Heart left ventricle (tissue), 16 donors: Measurements from ENCODE around the gene CTNND2. TPM values are rescaled to one million over a fixed set of nuclear protein-coding genes. Genes with fewer than 3 reads are reported as not detected.

Source experiments
- ATAC-seq, 4 donors: fragments of 200-7000 bp; cut with Tn5 transposase; one replicate each; pipeline ENCODE4 v1.9.1; 2020 to 2022; ENCODE audit warnings: moderate library complexity in 4 of 4, mild to moderate bottlenecking in 3 of 4, moderate number of reproducible peaks in 1 of 4
- DNase-seq, 5 donors: peaks; one replicate each; pipeline ENCODE4 v3.0.0-alpha.2; 2020
- H3K27ac ChIP-seq, 12 donors: fragments of 200-600 bp; sonication (generic) in 4 of 12; one replicate each; pipeline versions ENCODE4 v1.5.0 to v1.8.0; 2016 to 2022; ENCODE audit warnings: mild to moderate bottlenecking in 2 of 12
- H3K27me3 ChIP-seq, 9 donors: fragments of 200-600 bp; sonication (generic) in 2 of 9; one replicate each; pipeline versions ENCODE4 v1.5.1 to v1.8.0; 2016 to 2022; ENCODE audit warnings: mild to moderate bottlenecking in 3 of 9
- H3K36me3 ChIP-seq, 9 donors: fragments of 200-600 bp; sonication (generic) in 2 of 9; one replicate each; pipeline versions ENCODE4 v1.5.0 to v1.8.0; 2018 to 2022; ENCODE audit warnings: mild to moderate bottlenecking in 2 of 9
- H3K4me1 ChIP-seq, 12 donors: fragments of 200-600 bp; sonication (generic) in 4 of 12; one replicate each; pipeline versions ENCODE4 v1.5.0 to v1.8.0; 2016 to 2022; ENCODE audit warnings: mild to moderate bottlenecking in 3 of 12
- H3K4me3 ChIP-seq, 12 donors: fragments of 200-600 bp; sonication (generic) in 4 of 12; one replicate each; pipeline versions ENCODE4 v1.5.0 to v1.8.0; 2017 to 2022; ENCODE audit warnings: mild to moderate bottlenecking in 9 of 12, moderate library complexity in 4 of 12
- H3K9me3 ChIP-seq, 12 donors: fragments of 200-600 bp; sonication (generic) in 4 of 12; one replicate each; pipeline versions ENCODE4 v1.5.0 to v1.8.0; 2016 to 2022; ENCODE audit warnings: mild to moderate bottlenecking in 1 of 12
- CTCF ChIP-seq, 12 donors: fragments of 200-600 bp; sonication (generic) in 4 of 12; IDR thresholded peaks; one replicate each; pipeline versions ENCODE4 v1.5.0 to v1.8.0; 2018 to 2022; ENCODE audit warnings: antibody characterized with exemption in 12 of 12, mild to moderate bottlenecking in 5 of 12
- POLR2A ChIP-seq, 2 donors: fragments of 450-650 bp; IDR thresholded peaks; one replicate each; pipeline ENCODE4 v1.6.1; 2017; ENCODE audit warnings: antibody characterized with exemption in 2 of 2, mild to moderate bottlenecking in 2 of 2, moderate library complexity in 2 of 2
- WGBS, 4 donors: extraction: QIAGEN DNeasy Blood & Tissue Kit in 2 of 4; methylation state at CpG; one replicate each; pipeline versions ENCODE4 v1.1.5 to v1.1.7; 2013 to 2018; 5-methylcytosine and 5-hydroxymethylcytosine counted together
- intact Hi-C, 10 donors: fragments of 100-400 bp; cut with DNase I; formaldehyde crosslinking; loops; one replicate each; pipeline versions ENCODE4 v1.11.1 to v1.14.2; 2022
- polyA plus RNA-seq, 2 donors: library from polyadenylated mRNA; stranded (reverse); fragments of 200-250 nt; gene quantifications; one replicate each; pipeline ENCODE4 v1.2.3, GENCODE V29; 2013
- total RNA-seq, 9 donors: library from RNA; depleted of rRNA in 2 of 9; stranded (reverse); fragments of >200 nt in 2 of 9; fragmentation: NEBNext Ultra II Directional in 3 of 9; extraction: Animal tissue kit (Norgen Biotek cat#: 25700) in 3 of 9; gene quantifications; one replicate each; pipeline versions ENCODE4 v1.1.0 to v1.2.4, GENCODE V29; 2016 to 2023
- donor health status: ischemic (EF 13 %, LVEDD 7.1; RV severe dilation, severe dysfunction).
- donor health status: healthy with polysubstance abuse.
- donor health status: DM: no; HTN: yes; CAD: no.
- donor health status: DM: no; HTN: no; CAD: no.
- donor health status: ischemic (EF 25% LVEDD 6.9; RV normal size, moderate dysfunction).
- donor health status: ischemic (EF 25% LVEDD 5.7; RV mildly dilated, moderate dysfunction).
- donor health status: healthy.
- donor health status: DM: yes; HTN: yes; CAD: no.
- donor health status: ischemic (EF 35%, LVEDD 5.7; RV mildly dilated, moderate dysfunction).
- donor health status: nonischemic (EF 11% LVEDD 7.7; RV severe dilation, severe dysfunction).
- donor health status: DM: yes; HTN: yes; CAD: no.
- donor health status: PGD.
- donor health status: ischemic (EF 29% LVEDD 5.4; RV normal size, mild dysfunction).
- donor health status: nonischemic (EF 23%, LVEDD 6.1; RV moderate dilation, normal function).

CTNND2 gene
- total and polyA plus RNA-seq, 11 donors, result 4.0 to 36.8 (median 20.2) TPM

- Histone ChIP-seq H3K27ac (no peak overlapping the region), H3K36me3 (no peaks in the 10 kb centered on the region), H3K9me3 (no peaks in the 10 kb centered on the region), H3K4me3 (no peak overlapping the region), H3K4me1 (no peaks in the 10 kb centered on the region), H3K27me3 (no peaks in the 10 kb centered on the region)
- TF ChIP-seq POLR2A (IDR thresholded peaks at IDR 0.05), result no peak
- WGBS, 4 donors, result 66 to 82% (median 76%) methylated on average over 7 of the region's 7 CpGs
- intact Hi-C loops, result no loop called here
- ATAC-seq (no peak), DNase-seq (no peak)
These were observed 100.8 kb downstream of the CTNND2 start for GRCh38 chr5:11803436-11803835.

DNA sequence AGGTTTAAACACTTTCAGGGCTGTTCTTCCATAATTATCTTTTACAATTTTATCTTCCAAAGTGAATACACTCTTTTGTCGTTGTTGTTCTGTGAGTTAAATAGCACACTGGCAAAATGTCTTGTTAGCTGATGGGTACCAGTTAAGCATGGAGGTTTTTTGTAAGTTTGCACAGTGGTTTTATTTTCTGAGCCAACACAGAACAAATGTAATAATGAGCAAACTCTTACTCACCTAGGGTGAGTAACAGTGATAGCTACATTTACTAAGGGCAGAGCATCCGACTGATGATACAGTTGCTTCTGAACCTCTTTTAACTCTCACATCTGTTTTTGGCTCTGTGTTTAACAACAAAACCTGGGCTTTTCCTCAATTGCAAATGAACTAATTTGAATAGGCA, 103.2 kb downstream of the CTNND2 start:
- no peak overlapping the region for H3K27ac ChIP-seq
- intact Hi-C loops, result no loop called here
- DNase-seq (no peak), ATAC-seq (no peak)
- H3K9me3 ChIP-seq, result no peaks in the 10 kb centered on the region
- no peaks in the 10 kb centered on the region for H3K36me3 ChIP-seq
- WGBS, 4 donors, result 82 to 91% (median 83%) methylated on average over 2 of the region's 2 CpGs
- H3K4me1 ChIP-seq, result no peaks in the 10 kb centered on the region
- TF ChIP-seq CTCF (IDR thresholded peaks at IDR 0.05), result no peak
- no peak for TF ChIP-seq POLR2A (IDR thresholded peaks at IDR 0.05)
- no peak overlapping the region for H3K4me3 ChIP-seq
- H3K27me3 ChIP-seq, result no peaks in the 10 kb centered on the region

- H3K9me3 ChIP-seq, result peaks cover 0 to 3% (median 0%) of the 10 kb centered on the region in 12 donors
- H3K27me3 ChIP-seq, result no peaks in the 10 kb centered on the region
- peak in 1 of 4 donors; percentile 46 for ATAC-seq
- H3K36me3 ChIP-seq, result no peaks in the 10 kb centered on the region
- no peaks in the 10 kb centered on the region for H3K4me1 ChIP-seq
- no peak overlapping the region for H3K4me3 ChIP-seq
- no peak overlapping the region for H3K27ac ChIP-seq
- DNase-seq, result peak in 1 of 5 donors; percentile 29
- intact Hi-C loops, result no loop called here
- TF ChIP-seq CTCF (IDR thresholded peaks at IDR 0.05) (peak in 1 of 12 donors; percentile 5), POLR2A (IDR thresholded peaks at IDR 0.05) (no peak)
- 29 to 42% (median 34%) methylated on average over 3 to 4 of the region's 4 CpGs for WGBS, 4 donors
These were observed 107.1 kb downstream of the CTNND2 start for GRCh38 chr5:11797132-11797531.

GRCh38 chr5:11793396-11793795, 110.8 kb downstream of the CTNND2 start:
- ATAC-seq, result no peak
- intact Hi-C loops, result no loop called here

DNA sequence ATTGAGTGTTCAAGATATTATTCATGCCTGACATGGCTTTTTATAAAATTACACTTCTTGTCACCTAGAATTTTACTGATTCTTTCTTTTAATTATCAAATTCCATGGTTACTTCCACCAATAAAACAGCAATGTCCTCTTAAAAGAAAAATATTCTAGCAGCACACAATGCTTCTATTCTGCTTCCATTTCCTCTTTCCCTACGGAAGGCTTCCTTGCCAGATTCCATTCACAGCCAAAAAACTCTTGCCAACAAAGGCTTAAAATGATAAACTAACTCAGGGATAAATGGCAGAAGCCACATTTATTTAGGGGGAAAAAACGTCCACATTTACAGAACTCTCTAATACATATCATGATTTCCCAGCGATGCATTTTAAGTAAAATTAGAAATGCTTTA, 111.6 kb downstream of the CTNND2 start:
- H3K36me3 ChIP-seq, result no peaks in the 10 kb centered on the region
- H3K4me3 ChIP-seq, result no peak overlapping the region
- H3K9me3 ChIP-seq, result peaks cover 0 to 3% (median 0%) of the 10 kb centered on the region in 12 donors
- 41 to 53% (median 43%) methylated on average over 3 of the region's 3 CpGs for WGBS, 4 donors
- DNase-seq, result no peak
- H3K27ac ChIP-seq, result no peak overlapping the region
- no peaks in the 10 kb centered on the region for H3K27me3 ChIP-seq
- intact Hi-C loops, result no loop called here
- no peak for TF ChIP-seq CTCF (IDR thresholded peaks at IDR 0.05)
- TF ChIP-seq POLR2A (IDR thresholded peaks at IDR 0.05), result no peak
- H3K4me1 ChIP-seq, result peaks cover 0 to 6% (median 0%) of the 10 kb centered on the region in 12 donors
- no peak for ATAC-seq

More at GRCh38 chr5:11793396-11793795, 110.8 kb downstream of the CTNND2 start:
- Histone ChIP-seq H3K27ac (no peak overlapping the region), H3K4me1 (peaks cover 0 to 6% (median 0%) of the 10 kb centered on the region in 12 donors), H3K4me3 (no peak overlapping the region), H3K36me3 (no peaks in the 10 kb centered on the region), H3K27me3 (no peaks in the 10 kb centered on the region), H3K9me3 (peaks cover 0 to 3% (median 0%) of the 10 kb centered on the region in 12 donors)
- TF ChIP-seq POLR2A (IDR thresholded peaks at IDR 0.05), result no peak
- 69 to 78% (median 72%) methylated on average over 1 of the region's 1 CpG for WGBS, 4 donors
- DNase-seq, result no peak
